CD4-positive, alpha-beta memory T cell (primary cell): ENCODE data around the gene PMEPA1. TPM values are rescaled to one million over a fixed set of nuclear protein-coding genes. Genes with fewer than 3 reads are reported as not detected.
"Not testable (repeated sequence)": the region's sequence is repeated elsewhere in the genome, so short reads cannot be mapped to it uniquely, and the experiment has no call there.

Experiments
- CTCF ChIA-PET: fragments of 350-600 bp; sonication (Branson Sonifier 250); formaldehyde crosslinking; loops from one replicate; lab custom pipeline; 2021; ENCODE audit warnings: inconsistent platforms; ENCODE audit not compliant: partially characterized antibody; lab: Charles Lee
- POLR2A ChIA-PET: fragments of 350-600 bp; sonication (Branson Sonifier 250); formaldehyde crosslinking; loops from one replicate; lab custom pipeline; 2021; ENCODE audit not compliant: partially characterized antibody; lab: Charles Lee
- DNase-seq, 5 donors: peaks; one replicate each; pipeline versions ENCODE4 v3.0.0 to v3.0.0-alpha.2; 2020 to 2022; ENCODE audit warnings: mixed read lengths in 1 of 5
- H3K27ac ChIP-seq: one replicate; pipeline ENCODE4 v1.7.0; 2013; ENCODE audit warnings: low read depth, low read length
- H3K27me3 ChIP-seq: 2 replicates; pipeline ENCODE4 v1.7.0; 2013; ENCODE audit warnings: mild to moderate bottlenecking, low read length, moderate library complexity; ENCODE audit not compliant: insufficient read depth
- H3K36me3 ChIP-seq: 2 replicates; pipeline ENCODE4 v1.7.0; 2013; ENCODE audit warnings: mild to moderate bottlenecking, low read length, moderate library complexity; ENCODE audit not compliant: insufficient read depth
- H3K4me1 ChIP-seq: 2 replicates; pipeline ENCODE4 v1.7.0; 2013; ENCODE audit warnings: mild to moderate bottlenecking, low read length, moderate library complexity; ENCODE audit not compliant: insufficient read depth
- H3K4me3 ChIP-seq, 2 donors: one replicate each; pipeline ENCODE4 v1.7.0; 2013; ENCODE audit warnings: low read length in 2 of 2, mild to moderate bottlenecking in 1 of 2
- H3K9me3 ChIP-seq, 2 donors: one replicate each; pipeline ENCODE4 v1.7.0; 2013; ENCODE audit warnings: low read length in 2 of 2, control low read depth in 1 of 2; ENCODE audit not compliant: control insufficient read depth in 1 of 2
- H3K27ac Mint-ChIP-seq, 7 donors: one replicate each; pipeline ENCODE4 v1.8.0; 2020 to 2021; ENCODE audit warnings: mixed read lengths in 7 of 7, mild to moderate bottlenecking in 6 of 7, inconsistent platforms in 3 of 7, moderate library complexity in 3 of 7
- H3K27me3 Mint-ChIP-seq, 2 donors: one replicate each; pipeline ENCODE4 v1.8.0; 2020 to 2021; ENCODE audit warnings: mixed read lengths in 2 of 2
- H3K36me3 Mint-ChIP-seq, 2 donors: one replicate each; pipeline ENCODE4 v1.8.0; 2020 to 2021; ENCODE audit warnings: mixed read lengths in 2 of 2, inconsistent platforms in 1 of 2, mild to moderate bottlenecking in 1 of 2
- H3K4me1 Mint-ChIP-seq, 4 donors: one replicate each; pipeline ENCODE4 v1.8.0; 2020 to 2021; ENCODE audit warnings: mixed read lengths in 4 of 4, mild to moderate bottlenecking in 1 of 4
- H3K4me3 Mint-ChIP-seq, 8 donors: one replicate each; pipeline ENCODE4 v1.8.0; 2020 to 2021; ENCODE audit warnings: mixed read lengths in 8 of 8, mild to moderate bottlenecking in 7 of 8, moderate library complexity in 6 of 8, inconsistent platforms in 3 of 8
- H3K9me3 Mint-ChIP-seq, 8 donors: one replicate each; pipeline ENCODE4 v1.8.0; 2020 to 2021; ENCODE audit warnings: mixed read lengths in 8 of 8, mild to moderate bottlenecking in 5 of 8, inconsistent platforms in 3 of 8, moderate library complexity in 1 of 8
- intact Hi-C: fragments of 100-400 bp; cut with micrococcal nuclease; formaldehyde crosslinking; loops from one replicate; pipeline ENCODE4 v1.15.1; 2023
- polyA plus RNA-seq, 2 donors: library from polyadenylated mRNA; unstranded; fragments of 300-500 nt; fragmentation: Illumina TruSeq; gene quantifications; one replicate each; pipeline ENCODE4 v1.2.3, GENCODE V29; 2021
- total RNA-seq, 2 experiments: library from RNA; stranded (reverse); gene quantifications; one replicate each; pipeline ENCODE4 v1.2.3, GENCODE V29; 2021

Gene PMEPA1
- total and polyA plus RNA-seq, 4 experiments from 2014 or later: 1.2 to 8.9 (median 5.5) TPM

DNA sequence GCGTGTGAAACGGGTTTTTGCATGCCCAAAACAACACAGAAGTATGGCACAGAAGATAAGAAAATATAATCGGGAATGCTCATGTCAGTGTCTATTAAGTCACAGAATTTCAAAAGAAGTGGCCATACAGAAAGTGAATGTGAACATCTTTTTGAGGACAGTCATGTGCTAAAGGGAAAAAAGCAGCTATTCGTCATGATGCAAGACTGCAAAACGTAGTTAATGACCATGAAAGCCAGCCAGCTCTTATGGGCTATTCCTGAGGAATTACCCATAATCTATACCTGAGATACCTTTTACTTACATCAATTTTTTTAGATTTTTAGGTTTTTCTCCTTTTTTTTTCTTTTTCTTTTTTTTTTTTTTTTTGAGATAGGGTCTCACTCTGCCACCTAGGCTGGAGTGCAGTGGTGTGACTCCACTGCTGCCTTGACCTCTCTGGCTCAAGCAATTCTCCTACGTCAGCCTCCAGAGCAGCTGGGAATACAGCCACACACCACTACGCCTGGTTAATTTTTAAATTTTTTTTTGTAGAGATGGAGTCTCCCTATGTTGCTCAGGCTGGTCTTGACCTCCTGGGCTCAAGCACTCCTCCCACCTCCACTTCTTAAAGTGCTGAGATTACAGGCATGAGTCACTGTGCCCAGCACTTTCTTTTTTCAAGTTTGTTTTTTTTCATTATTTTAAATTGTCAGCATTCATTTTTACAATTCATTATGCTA lies 71.5 kb downstream of the PMEPA1 start:
- peaks cover 0 to 45% (median 38%) of the 10 kb centered on the region in 8 donors for H3K9me3 Mint-ChIP-seq
- no peak for DNase-seq
- H3K4me3 ChIP-seq: no peak overlapping the region
- no peaks in the 10 kb centered on the region for H3K9me3 ChIP-seq
- H3K4me1 Mint-ChIP-seq: peaks cover 10 to 19% (median 14%) of the 10 kb centered on the region in 4 donors
- peaks cover 13 to 29% of the 10 kb centered on the region in 2 donors for H3K36me3 Mint-ChIP-seq
- no peak overlapping the region for H3K4me3 Mint-ChIP-seq
- peaks cover 16% of the 10 kb centered on the region for H3K4me1 ChIP-seq
- ChIA-PET CTCF (no interaction called here), POLR2A (interaction anchor here (1.3 kb wide), 1 partner anchor 8 kb away, joined by 3 read pairs; no protein-coding TSS in a partner anchor)
- H3K27ac Mint-ChIP-seq: no peak overlapping the region
- no peaks in the 10 kb centered on the region for H3K27me3 ChIP-seq
- H3K27me3 Mint-ChIP-seq: peaks cover 0 to 9% of the 10 kb centered on the region in 2 donors
- intact Hi-C loops: no loop called here
- H3K36me3 ChIP-seq: no peaks in the 10 kb centered on the region
- no peak overlapping the region for H3K27ac ChIP-seq

DNA sequence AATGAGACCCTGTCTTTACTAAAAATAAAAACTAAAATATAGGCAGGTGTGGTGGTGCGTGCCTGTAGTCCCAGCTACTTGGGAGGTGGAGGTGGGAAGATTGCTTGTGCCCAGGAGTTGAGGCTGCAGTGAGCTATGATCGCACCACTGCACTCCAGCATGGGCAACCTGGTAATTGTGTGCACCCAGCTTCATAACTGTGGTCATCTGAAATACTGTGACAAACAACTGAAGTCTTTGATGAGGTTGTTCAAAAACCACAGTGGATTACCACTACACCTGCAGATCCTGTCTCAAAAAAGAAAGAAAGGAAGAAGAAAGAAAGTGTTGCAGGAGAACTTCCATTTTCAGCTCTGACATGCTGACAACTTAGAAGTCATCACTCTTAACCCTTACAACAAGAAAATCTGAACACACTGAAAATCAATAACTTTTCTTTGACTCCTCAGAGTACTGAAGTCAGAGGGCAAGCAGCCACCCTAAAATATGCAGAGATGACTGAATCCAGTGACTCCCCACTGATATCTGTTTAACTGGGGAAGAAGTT lies 75.8 kb downstream of the PMEPA1 start:
- Histone ChIP-seq H3K36me3 (no peaks in the 10 kb centered on the region), H3K9me3 (no peaks in the 10 kb centered on the region), H3K4me1 (peaks cover 48% of the 10 kb centered on the region), H3K27me3 (peaks cover 6% of the 10 kb centered on the region), H3K4me3 (no peak overlapping the region), H3K27ac (no peak overlapping the region)
- DNase-seq: peak; percentile 48 to 74 (median 65)
- peak overlapping the region in 7 of 8 donors; percentile 36 to 74 (median 68) for H3K4me3 Mint-ChIP-seq
- ChIA-PET POLR2A (interaction anchor here (1.0 to 9.9 kb wide), 3 partner anchors 15 to 75 kb away, joined by 3 to 255 read pairs (median 4); partner anchors contain the start of genes PMEPA1 and ZBP1), CTCF (interaction anchor here (1.1 to 1.6 kb wide), 3 partner anchors 11 to 32 kb away, joined by 3 to 5 read pairs (median 4); partner anchors contain the start of gene ZBP1)
- peak overlapping the region in 6 of 7 donors; percentile 35 to 84 (median 56) for H3K27ac Mint-ChIP-seq
- peaks cover 34 to 56% (median 45%) of the 10 kb centered on the region in 4 donors for H3K4me1 Mint-ChIP-seq
- peaks cover 0 to 42% (median 36%) of the 10 kb centered on the region in 8 donors for H3K9me3 Mint-ChIP-seq
- H3K36me3 Mint-ChIP-seq: peaks cover 16 to 29% of the 10 kb centered on the region in 2 donors
- H3K27me3 Mint-ChIP-seq: peaks cover 0 to 13% of the 10 kb centered on the region in 2 donors
- intact Hi-C loops: loop anchor here (2.0 kb wide), 1 partner anchor 15 kb away; no protein-coding TSS in a partner anchor

- no peak overlapping the region for H3K27ac Mint-ChIP-seq
- CTCF ChIA-PET: interaction anchor here (1.6 to 1.8 kb wide), 2 partner anchors 10 to 16 kb away, joined by 4 to 5 read pairs; no protein-coding TSS in a partner anchor
- Histone ChIP-seq H3K9me3 (no peaks in the 10 kb centered on the region), H3K27ac (no peak overlapping the region), H3K4me1 (peaks cover 64% of the 10 kb centered on the region), H3K4me3 (no peak overlapping the region), H3K36me3 (no peaks in the 10 kb centered on the region), H3K27me3 (peaks cover 6% of the 10 kb centered on the region)
- no peak for DNase-seq
- H3K27me3 Mint-ChIP-seq: peaks cover 0 to 10% of the 10 kb centered on the region in 2 donors
- H3K9me3 Mint-ChIP-seq: peaks cover 0 to 37% (median 30%) of the 10 kb centered on the region in 8 donors
- H3K36me3 Mint-ChIP-seq: peaks cover 14 to 21% of the 10 kb centered on the region in 2 donors
- intact Hi-C loops: no loop called here
- peaks cover 43 to 70% (median 57%) of the 10 kb centered on the region in 4 donors for H3K4me1 Mint-ChIP-seq
- POLR2A ChIA-PET: interaction anchor here (9.9 kb wide), 1 partner anchor 13 kb away, joined by 255 read pairs; the partner anchor contains the start of gene ZBP1
- H3K4me3 Mint-ChIP-seq: no peak overlapping the region
Observed at GRCh38 chr20:57632286-57632685, 77.5 kb downstream of the PMEPA1 start.

- Histone ChIP-seq H3K9me3 (no peaks in the 10 kb centered on the region), H3K27ac (peak overlapping the region; percentile 71), H3K36me3 (no peaks in the 10 kb centered on the region), H3K4me1 (peaks cover 83% of the 10 kb centered on the region), H3K27me3 (peaks cover 6% of the 10 kb centered on the region), H3K4me3 (peak overlapping the region in 1 of 2 donors; percentile 8)
- Mint-ChIP-seq H3K9me3 (peaks cover 0 to 19% (median 13%) of the 10 kb centered on the region in 8 donors), H3K36me3 (peaks cover 6 to 7% of the 10 kb centered on the region in 2 donors), H3K27ac (peak overlapping the region; percentile 89 to 97 (median 96)), H3K4me1 (peaks cover 46 to 89% (median 71%) of the 10 kb centered on the region in 4 donors), H3K4me3 (peak overlapping the region; percentile 83 to 93 (median 88)), H3K27me3 (peaks cover 0 to 8% of the 10 kb centered on the region in 2 donors)
- ChIA-PET CTCF (interaction anchor here (1.1 to 4.6 kb wide), 7 partner anchors 8 to 108 kb away, joined by 3 to 42 read pairs (median 3); partner anchors contain the start of genes PMEPA1 and ZBP1), POLR2A (interaction anchor here (1.0 to 9.9 kb wide), 4 partner anchors 9 to 80 kb away, joined by 3 to 255 read pairs (median 12); partner anchors contain the start of genes PMEPA1 and ZBP1)
- intact Hi-C loops: no loop called here
- peak in 1 of 5 donors; percentile 4 for DNase-seq
Observed at GRCh38 chr20:57630061-57630460, 79.8 kb downstream of the PMEPA1 start.

DNA sequence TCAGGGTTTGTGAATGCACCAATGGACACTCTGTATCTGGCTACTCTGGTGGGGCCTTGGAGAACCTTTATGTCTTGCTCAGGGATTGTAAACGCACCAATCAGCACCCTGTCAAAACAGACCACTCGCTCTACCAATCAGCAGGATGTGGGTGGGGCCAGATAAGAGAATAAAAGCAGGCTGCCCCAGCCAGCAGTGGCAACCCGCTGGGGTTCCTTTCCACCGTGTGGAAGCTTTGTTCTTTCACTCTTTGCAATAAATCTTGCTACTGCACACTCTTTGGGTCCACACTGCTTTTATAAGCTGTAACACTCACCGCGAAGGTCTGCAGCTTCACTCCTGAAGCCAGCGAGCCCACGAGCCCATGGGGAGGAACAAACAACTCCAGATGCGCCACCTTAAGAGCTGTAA lies 80.3 kb downstream of the PMEPA1 start:
- Mint-ChIP-seq H3K27ac (peak overlapping the region; percentile 89 to 97 (median 96)), H3K4me1 (peaks cover 43 to 87% (median 69%) of the 10 kb centered on the region in 4 donors), H3K4me3 (peak overlapping the region; percentile 83 to 93 (median 88)), H3K9me3 (peaks cover 0 to 17% (median 10%) of the 10 kb centered on the region in 8 donors), H3K36me3 (peaks cover 3 to 12% of the 10 kb centered on the region in 2 donors)
- peak overlapping the region; percentile 71 for H3K27ac ChIP-seq
- intact Hi-C loops: loop anchor here (2.0 to 10.0 kb wide), 3 partner anchors 89 to 1235 kb away; partner anchors contain the start of genes AURKA, CSTF1 and RAB22A
- peaks cover 79% of the 10 kb centered on the region for H3K4me1 ChIP-seq
- CTCF ChIA-PET: interaction anchor here (1.1 to 4.6 kb wide), 7 partner anchors 8 to 109 kb away, joined by 3 to 42 read pairs (median 3); partner anchors contain the start of genes PMEPA1 and ZBP1
- POLR2A ChIA-PET: interaction anchor here (1.2 to 9.9 kb wide), 5 partner anchors 11 to 232 kb away, joined by 3 to 255 read pairs (median 5); partner anchors contain the start of genes PMEPA1 and ZBP1
- not testable (repeated sequence) for H3K27me3 Mint-ChIP-seq, H3K27me3 ChIP-seq, H3K36me3 ChIP-seq, H3K9me3 ChIP-seq
- peak overlapping the region in 1 of 2 donors; percentile 8 for H3K4me3 ChIP-seq
- DNase-seq: peak in 1 of 5 donors; percentile 15

- Mint-ChIP-seq H3K36me3 (peaks cover 3 to 12% of the 10 kb centered on the region in 2 donors), H3K27ac (peak overlapping the region in 6 of 7 donors; percentile 89 to 97 (median 96)), H3K4me3 (peak overlapping the region in 7 of 8 donors; percentile 83 to 93 (median 88)), H3K9me3 (peaks cover 0 to 12% (median 8%) of the 10 kb centered on the region in 8 donors), H3K4me1 (peaks cover 39 to 87% (median 64%) of the 10 kb centered on the region in 4 donors)
- not testable (repeated sequence) for H3K9me3 ChIP-seq, DNase-seq, H3K4me3 ChIP-seq, H3K27me3 ChIP-seq, H3K27me3 Mint-ChIP-seq, H3K36me3 ChIP-seq
- ChIA-PET POLR2A (interaction anchor here (1.2 to 9.9 kb wide), 6 partner anchors 10 to 1023 kb away, joined by 3 to 255 read pairs (median 4); partner anchors contain the start of genes PMEPA1, STX16 and ZBP1), CTCF (interaction anchor here (1.1 to 4.6 kb wide), 7 partner anchors 9 to 459 kb away, joined by 3 to 42 read pairs (median 3); partner anchors contain the start of genes PMEPA1 and ZBP1)
- peaks cover 73% of the 10 kb centered on the region for H3K4me1 ChIP-seq
- intact Hi-C loops: loop anchor here (1.0 to 10.0 kb wide), 4 partner anchors 9 to 1234 kb away; partner anchors contain the start of genes AURKA, CSTF1, RAB22A and ZBP1
- H3K27ac ChIP-seq: peak overlapping the region; percentile 71
Observed at GRCh38 chr20:57628962-57629308, 80.9 kb downstream of the PMEPA1 start.
